AG10803 (cell line): Measurements from ENCODE around the gene ANKS1A.

Experiments
- DNase-seq: peaks from one replicate; pipeline ENCODE4 v3.0.0; 2010; ENCODE audit warnings: low read depth
- H3K4me3 ChIP-seq: 2 replicates; pipeline ENCODE4 v1.5.1; 2011; ENCODE audit warnings: mild to moderate bottlenecking, low read length, control low read depth
- CTCF ChIP-seq: conservative IDR thresholded peaks from 2 replicates; pipeline ENCODE4 v1.5.1; 2011; ENCODE audit warnings: mild to moderate bottlenecking, low read length, control low read depth, inconsistent platforms

The ANKS1A gene

GRCh38 chr6:35048031-35048613 is 159.1 kb downstream of the ANKS1A start:
- TF ChIP-seq CTCF, result no peak
- H3K4me3 ChIP-seq, result no peak overlapping the region
- DNase-seq, result no peak

GRCh38 chr6:35048631-35049083 is 159.6 kb downstream of the ANKS1A start:
- TF ChIP-seq CTCF, result peak; percentile 45
- peak; percentile 70 for DNase-seq
- no peak overlapping the region for H3K4me3 ChIP-seq

- DNase-seq, result no peak
- H3K4me3 ChIP-seq, result no peak overlapping the region
- no peak for TF ChIP-seq CTCF
Observed at GRCh38 chr6:35049156-35049735, 160.2 kb downstream of the ANKS1A start.

- TF ChIP-seq CTCF, result no peak
- peak; percentile 85 for DNase-seq
- H3K4me3 ChIP-seq, result no peak overlapping the region; the same call in 1 of the 2 replicates
Observed at GRCh38 chr6:35049900-35050756, 161.1 kb downstream of the ANKS1A start.

GRCh38 chr6:35050757-35051330 is 161.8 kb downstream of the ANKS1A start:
- H3K4me3 ChIP-seq, result no peak overlapping the region
- TF ChIP-seq CTCF, result no peak
- no peak for DNase-seq

- no peak overlapping the region for H3K4me3 ChIP-seq
- no peak for DNase-seq
- TF ChIP-seq CTCF, result no peak
Observed at GRCh38 chr6:35051396-35051795, 162.3 kb downstream of the ANKS1A start.
